ENCODE measurements around the gene GALNT18.

GALNT18 gene

DNA sequence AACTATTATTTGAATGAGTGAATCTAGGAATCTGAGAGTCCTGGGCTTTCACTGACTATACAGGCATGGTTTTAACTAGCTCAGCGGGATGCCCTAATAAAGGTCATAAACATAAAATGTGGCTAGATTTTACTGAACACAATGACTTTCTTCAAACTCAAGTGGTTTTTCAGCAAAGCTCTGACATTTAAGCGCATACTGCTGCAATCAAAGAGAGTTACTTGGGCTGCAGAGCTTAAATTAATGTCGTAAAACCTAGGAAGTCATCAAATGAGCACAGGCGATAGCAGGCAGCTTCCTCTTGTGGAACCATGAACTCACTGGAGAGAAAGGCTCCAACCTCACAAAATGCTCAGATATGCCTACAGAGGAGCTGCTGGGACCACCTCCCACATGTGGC, 275.5 kb downstream of the GALNT18 start:
- H3K27ac Mint-ChIP-seq: no peak overlapping the region
- no peaks in the 10 kb centered on the region for H3K4me1 Mint-ChIP-seq

DNA sequence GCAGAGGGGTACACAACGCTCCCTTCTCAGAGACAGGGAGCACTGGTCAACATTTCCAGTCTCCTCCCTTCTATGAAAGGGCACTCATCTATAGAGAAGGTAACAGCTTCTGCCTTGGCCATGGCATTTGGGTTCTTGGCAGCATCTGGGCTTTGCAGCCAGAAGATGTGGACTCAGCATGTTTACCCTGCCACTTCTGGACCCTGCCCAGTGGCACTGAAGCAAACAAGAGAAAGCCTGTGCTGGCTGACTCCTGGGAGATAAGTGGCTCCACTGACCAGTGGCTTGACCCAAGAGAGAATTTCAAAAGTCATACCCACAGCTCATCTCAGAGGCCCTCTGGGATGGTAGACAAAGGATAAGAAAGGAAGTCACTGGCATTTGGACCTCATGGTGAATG, 276.7 kb downstream of the GALNT18 start:
- Mint-ChIP-seq H3K36me3 (no peaks in the 10 kb centered on the region), H3K9me3 (no peaks in the 10 kb centered on the region), H3K27me3 (no peaks in the 10 kb centered on the region), H3K4me3 (no peak overlapping the region), H3K27ac (no peak overlapping the region), H3K4me1 (no peaks in the 10 kb centered on the region)

More for the DNA sequence above, 275.5 kb downstream of the GALNT18 start:
- Mint-ChIP-seq H3K36me3 (no peaks in the 10 kb centered on the region), H3K27me3 (no peaks in the 10 kb centered on the region), H3K4me3 (no peak overlapping the region), H3K9me3 (no peaks in the 10 kb centered on the region)

DNA sequence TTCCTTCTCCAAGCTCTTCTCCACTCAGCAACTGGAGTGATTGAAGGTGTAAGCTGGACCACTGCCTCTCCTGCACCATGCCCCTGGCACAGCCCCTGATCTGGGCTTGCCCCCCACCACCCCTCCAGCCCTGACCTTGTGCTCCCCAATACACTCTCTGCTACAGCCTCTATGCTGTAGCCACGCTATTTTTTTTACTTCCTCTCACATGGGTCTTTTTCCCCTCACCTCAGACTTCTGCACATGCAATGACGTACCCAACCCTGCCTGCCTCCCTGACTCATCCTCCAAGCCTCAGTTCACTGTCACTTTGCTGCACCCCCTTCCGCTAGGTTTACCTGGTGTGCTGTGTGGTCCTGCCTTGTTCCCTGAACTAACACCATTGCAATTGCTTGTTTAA, 277.8 kb downstream of the GALNT18 start:
- no peaks in the 10 kb centered on the region for H3K36me3 Mint-ChIP-seq
- no peaks in the 10 kb centered on the region for H3K9me3 Mint-ChIP-seq
- no peak overlapping the region for H3K4me3 Mint-ChIP-seq
- H3K27me3 Mint-ChIP-seq: peaks cover 2% of the 10 kb centered on the region
- H3K4me1 Mint-ChIP-seq: no peaks in the 10 kb centered on the region
- H3K27ac Mint-ChIP-seq: no peak overlapping the region

DNA sequence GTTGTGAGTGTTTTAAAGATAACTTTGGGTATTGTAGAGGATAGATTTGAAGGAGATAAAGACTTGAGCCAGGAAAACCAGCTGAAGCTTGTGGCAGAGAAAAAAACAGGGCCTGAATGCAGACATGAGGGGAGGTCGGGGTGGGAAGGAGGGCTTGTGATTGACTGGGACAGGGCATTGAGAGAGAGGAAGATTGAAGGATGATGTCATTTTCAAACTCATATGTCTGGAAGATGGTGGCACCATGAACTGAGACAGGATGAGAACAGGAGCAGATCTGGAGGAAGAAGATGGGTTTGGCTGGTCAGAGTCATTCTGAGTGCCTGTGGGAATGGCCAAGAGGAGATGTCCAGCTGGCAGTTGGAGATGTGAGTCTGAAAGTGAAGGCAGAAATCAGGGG, 283.5 kb downstream of the GALNT18 start:
- Mint-ChIP-seq H3K9me3 (no peaks in the 10 kb centered on the region), H3K27me3 (peaks cover 2% of the 10 kb centered on the region), H3K36me3 (no peaks in the 10 kb centered on the region), H3K4me1 (no peaks in the 10 kb centered on the region), H3K27ac (no peak overlapping the region), H3K4me3 (no peak overlapping the region)

DNA sequence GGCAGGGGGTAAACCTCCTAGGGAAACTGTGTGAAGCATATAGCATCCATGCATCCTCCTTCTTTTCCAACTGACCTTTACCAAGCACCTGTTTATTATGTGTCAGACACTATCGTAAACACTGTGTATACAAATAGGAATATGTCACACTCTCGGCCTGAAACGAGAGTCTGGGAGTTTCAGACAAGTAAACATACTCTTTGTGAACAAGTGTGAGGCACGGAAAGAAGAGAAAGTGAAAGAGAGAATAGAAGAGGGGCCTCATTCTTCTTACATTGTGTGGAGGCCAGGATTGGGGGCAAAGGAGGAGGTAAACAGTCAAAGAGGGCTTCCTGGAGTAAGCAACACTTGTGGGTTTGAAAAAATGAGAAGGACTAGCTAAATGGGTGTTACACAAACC, 285.1 kb downstream of the GALNT18 start:
- peaks cover 2% of the 10 kb centered on the region for H3K27me3 Mint-ChIP-seq
- no peaks in the 10 kb centered on the region for H3K4me1 Mint-ChIP-seq
- no peak overlapping the region for H3K27ac Mint-ChIP-seq
- H3K9me3 Mint-ChIP-seq: no peaks in the 10 kb centered on the region
- H3K36me3 Mint-ChIP-seq: no peaks in the 10 kb centered on the region
- H3K4me3 Mint-ChIP-seq: no peak overlapping the region

DNA sequence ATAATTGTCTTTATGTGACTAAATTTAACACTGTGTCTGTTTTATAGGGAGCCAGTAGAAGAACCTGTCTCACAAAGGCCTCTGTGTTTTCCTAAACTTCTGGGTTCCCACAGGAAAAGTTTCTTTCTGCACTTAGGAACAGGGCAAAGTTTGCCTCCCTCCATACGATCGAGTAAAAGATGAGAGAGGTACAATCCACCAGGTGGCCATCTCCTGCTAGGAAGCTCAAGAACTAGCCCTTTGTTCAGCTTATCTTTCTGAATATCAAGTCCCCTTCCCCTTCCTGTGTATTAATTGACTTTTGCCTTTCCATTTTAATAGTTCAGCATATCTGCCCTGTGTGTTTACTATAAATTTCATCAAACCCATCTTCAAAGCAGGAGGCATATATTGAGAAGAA, 286.8 kb downstream of the GALNT18 start:
- H3K4me1 Mint-ChIP-seq: no peaks in the 10 kb centered on the region

DNA sequence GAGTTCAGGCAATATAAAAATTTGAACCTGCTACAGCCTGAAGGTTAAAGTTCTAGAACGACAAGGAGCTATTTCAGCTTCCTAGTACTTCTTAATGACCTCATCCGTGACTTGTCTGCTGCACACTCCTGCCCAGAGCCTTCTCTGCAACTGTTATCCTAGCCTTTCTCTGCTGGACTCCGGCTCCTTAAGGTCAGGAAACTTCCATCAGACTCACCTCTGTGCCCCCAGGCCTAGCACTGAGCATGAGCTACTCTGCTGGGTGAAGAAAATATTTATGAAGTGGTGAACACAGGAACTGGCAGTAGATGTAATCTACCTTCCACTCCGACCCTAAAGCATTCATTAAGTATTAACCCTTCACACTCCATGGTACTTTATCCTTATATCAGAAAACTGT, 287.2 kb downstream of the GALNT18 start:
- Mint-ChIP-seq H3K27ac (no peak overlapping the region), H3K4me1 (no peaks in the 10 kb centered on the region), H3K9me3 (no peaks in the 10 kb centered on the region), H3K27me3 (peaks cover under 1% of the 10 kb centered on the region), H3K36me3 (no peaks in the 10 kb centered on the region), H3K4me3 (no peak overlapping the region)

More for the DNA sequence above, 286.8 kb downstream of the GALNT18 start:
- Mint-ChIP-seq H3K9me3 (no peaks in the 10 kb centered on the region), H3K4me3 (no peak overlapping the region), H3K27me3 (peaks cover 2% of the 10 kb centered on the region), H3K36me3 (no peaks in the 10 kb centered on the region), H3K27ac (no peak overlapping the region)

DNA sequence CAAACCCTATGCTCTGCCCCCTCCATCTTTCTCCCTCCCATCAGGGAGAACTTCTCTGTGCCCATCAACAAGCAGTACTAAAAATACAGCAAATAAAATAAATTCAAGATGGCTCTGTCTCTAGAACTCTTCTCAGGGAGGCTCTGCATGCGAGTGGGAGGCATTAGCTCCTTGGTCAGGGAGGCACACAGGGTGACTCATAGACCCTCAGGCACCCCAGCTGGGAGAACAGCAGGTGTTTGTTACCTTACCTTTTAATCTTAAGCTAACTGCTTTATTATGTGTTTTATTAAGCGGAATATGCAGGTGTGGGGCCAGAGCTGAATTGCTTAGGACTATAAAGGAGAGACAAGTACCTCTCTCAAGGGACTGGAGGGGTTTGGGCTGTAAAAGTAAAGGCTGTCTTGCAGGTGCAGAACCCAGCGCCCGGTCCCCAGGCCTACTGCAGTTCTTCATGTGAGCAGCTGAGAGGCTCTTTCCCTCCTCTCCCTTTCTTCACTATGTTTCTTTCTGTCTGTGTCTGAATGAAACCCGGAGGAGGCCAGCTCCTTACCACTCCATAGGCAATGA, 289.6 kb downstream of the GALNT18 start:
- Mint-ChIP-seq H3K4me1 (no peaks in the 10 kb centered on the region), H3K27me3 (no peaks in the 10 kb centered on the region), H3K27ac (no peak overlapping the region), H3K4me3 (no peak overlapping the region), H3K9me3 (no peaks in the 10 kb centered on the region), H3K36me3 (no peaks in the 10 kb centered on the region)

DNA sequence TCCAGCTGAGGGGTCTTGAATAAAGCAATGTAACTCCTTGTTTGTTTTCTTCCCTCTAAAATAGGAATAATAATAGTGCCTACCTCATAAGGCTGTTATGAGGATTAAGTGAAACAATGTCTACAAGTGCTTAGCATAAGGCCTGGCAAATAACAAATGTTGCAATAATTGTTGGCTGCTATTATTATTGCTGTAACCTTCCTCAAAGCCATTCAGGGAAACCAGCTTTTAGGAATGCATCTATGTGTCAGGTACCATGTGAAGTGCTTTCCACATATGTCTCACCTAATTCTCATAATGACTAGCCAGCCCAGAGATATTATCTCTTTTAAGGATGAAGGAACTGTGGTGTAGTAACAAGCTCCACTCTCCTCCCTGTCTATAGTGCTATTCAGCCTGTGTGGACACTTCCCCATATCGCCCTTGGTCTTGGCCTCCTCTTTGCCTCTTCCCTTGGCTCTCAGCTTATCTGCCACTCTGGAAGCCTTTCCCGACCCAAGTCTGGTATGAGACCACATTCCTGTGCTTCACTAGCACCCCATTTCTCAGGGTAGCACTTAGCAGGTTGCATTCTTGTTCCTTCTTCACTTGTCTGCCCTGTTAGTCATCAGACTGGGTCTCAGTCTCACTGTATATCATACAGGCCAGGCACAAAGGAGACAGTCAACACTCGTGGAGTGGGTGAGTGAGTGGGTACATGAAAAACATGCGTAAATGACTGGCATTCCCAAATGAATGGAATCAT, 292.6 kb downstream of the GALNT18 start:
- Mint-ChIP-seq H3K4me1 (no peaks in the 10 kb centered on the region), H3K27ac (no peak overlapping the region), H3K36me3 (no peaks in the 10 kb centered on the region), H3K9me3 (no peaks in the 10 kb centered on the region), H3K4me3 (no peak overlapping the region), H3K27me3 (peaks cover 3% of the 10 kb centered on the region)

DNA sequence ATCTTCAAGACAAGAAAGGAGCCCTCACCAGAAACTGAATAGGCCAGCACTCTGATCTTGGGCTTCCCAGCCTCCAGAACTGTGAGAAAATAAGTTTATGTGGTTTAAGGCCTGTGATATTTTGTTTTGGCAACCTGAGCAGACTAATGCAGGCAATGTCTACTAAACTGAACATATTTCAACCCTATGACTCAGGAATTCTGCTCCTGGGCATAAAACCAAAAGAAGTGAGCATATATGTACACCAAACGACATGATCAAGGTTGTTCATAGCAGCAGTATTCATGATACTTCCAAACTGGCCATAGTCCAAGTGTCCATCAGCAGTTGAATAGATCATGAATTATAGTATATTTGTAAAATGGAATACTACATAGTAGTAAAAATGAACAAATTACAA, 297.7 kb downstream of the GALNT18 start:
- H3K27ac Mint-ChIP-seq: no peak overlapping the region
- H3K36me3 Mint-ChIP-seq: no peaks in the 10 kb centered on the region
- no peak overlapping the region for H3K4me3 Mint-ChIP-seq
- H3K9me3 Mint-ChIP-seq: peaks cover 5% of the 10 kb centered on the region
- H3K4me1 Mint-ChIP-seq: no peaks in the 10 kb centered on the region
- peaks cover 3% of the 10 kb centered on the region for H3K27me3 Mint-ChIP-seq

DNA sequence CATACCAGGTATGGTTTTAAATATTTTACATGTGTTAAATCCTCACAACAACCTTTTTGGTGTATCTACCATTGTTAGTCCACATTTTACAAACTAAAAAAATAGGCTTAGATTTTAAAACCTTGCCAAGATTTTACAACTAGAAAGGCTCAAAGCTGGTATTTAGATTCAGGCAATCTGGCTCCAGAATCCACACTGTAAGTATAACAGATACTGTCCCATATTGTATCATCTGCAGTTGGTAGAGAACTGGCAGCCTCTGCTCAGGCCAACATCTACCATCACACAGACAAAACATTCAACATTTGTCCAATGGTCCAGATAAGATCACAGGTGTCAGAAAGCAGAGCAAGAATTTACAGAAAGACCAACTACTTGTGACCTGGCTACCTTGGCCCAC, 299.7 kb downstream of the GALNT18 start:
- Mint-ChIP-seq H3K36me3 (no peaks in the 10 kb centered on the region), H3K4me3 (no peak overlapping the region), H3K27me3 (peaks cover 2% of the 10 kb centered on the region), H3K9me3 (peaks cover 5% of the 10 kb centered on the region), H3K27ac (no peak overlapping the region), H3K4me1 (no peaks in the 10 kb centered on the region)

DNA sequence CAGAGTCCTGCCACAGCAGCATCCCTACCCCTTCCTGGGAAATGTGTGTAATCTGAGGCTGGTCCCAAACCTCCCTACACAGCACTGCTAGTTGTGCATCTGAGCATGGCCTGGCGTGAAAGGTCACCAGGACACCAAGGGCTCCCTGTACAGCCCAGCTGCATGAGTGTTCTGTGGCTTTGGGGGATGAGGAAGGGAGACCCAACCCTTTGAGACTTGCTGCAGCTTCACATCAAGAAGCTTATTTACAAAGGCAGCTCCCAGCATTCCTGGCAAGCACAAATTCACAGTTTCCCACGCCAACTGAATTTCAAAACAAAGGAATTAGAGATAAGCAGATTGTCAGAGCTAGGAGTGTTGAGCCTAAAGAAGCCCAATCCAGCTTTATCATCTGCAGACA, 301.0 kb downstream of the GALNT18 start:
- Mint-ChIP-seq H3K36me3 (no peaks in the 10 kb centered on the region), H3K27ac (no peak overlapping the region), H3K9me3 (peaks cover 5% of the 10 kb centered on the region), H3K27me3 (no peaks in the 10 kb centered on the region), H3K4me1 (no peaks in the 10 kb centered on the region), H3K4me3 (no peak overlapping the region)

DNA sequence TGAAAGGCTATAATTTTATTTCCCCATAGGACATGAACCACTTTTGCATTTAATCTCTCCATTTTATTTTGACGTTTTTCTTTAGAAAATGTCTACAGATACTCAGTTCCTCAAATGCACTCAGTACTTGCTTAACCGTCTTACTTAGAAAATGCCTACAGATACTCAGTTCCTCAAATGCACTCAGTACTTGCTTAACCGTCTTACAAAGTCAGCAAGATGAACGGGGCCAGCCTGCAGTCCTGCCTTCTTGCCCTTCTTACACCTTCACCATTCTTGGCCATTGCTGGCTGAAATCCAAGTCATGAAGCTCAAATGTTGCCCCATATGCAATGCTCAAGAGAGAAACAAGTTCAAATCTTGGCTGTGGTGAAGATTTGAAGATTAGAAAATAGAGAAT, 302.8 kb downstream of the GALNT18 start:
- Mint-ChIP-seq H3K36me3 (no peaks in the 10 kb centered on the region), H3K4me3 (no peak overlapping the region), H3K27ac (no peak overlapping the region), H3K9me3 (peaks cover 5% of the 10 kb centered on the region), H3K27me3 (no peaks in the 10 kb centered on the region), H3K4me1 (no peaks in the 10 kb centered on the region)

DNA sequence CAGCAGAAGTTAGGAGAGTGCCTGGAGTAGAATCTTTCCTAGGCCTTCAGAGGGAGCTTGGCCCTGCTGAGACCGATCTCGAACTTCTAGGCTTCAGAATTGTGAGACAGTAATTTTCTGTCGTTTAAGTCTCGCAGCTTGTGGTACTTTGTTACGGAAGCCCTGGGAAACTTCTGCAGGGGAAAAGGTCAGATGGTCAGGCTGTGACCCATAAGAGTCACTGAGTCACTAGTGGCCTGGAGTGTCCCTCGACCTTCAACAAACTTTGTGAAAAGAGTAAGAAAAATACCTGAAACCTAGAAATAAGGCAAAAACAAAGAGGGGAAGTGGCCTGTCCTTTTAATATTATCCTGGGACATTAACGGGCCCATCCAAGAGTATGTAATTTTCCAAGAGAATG, 303.3 kb downstream of the GALNT18 start:
- no peaks in the 10 kb centered on the region for H3K27me3 Mint-ChIP-seq
- H3K9me3 Mint-ChIP-seq: peaks cover 5% of the 10 kb centered on the region
- H3K36me3 Mint-ChIP-seq: no peaks in the 10 kb centered on the region
- no peaks in the 10 kb centered on the region for H3K4me1 Mint-ChIP-seq
- no peak overlapping the region for H3K4me3 Mint-ChIP-seq
- no peak overlapping the region for H3K27ac Mint-ChIP-seq

DNA sequence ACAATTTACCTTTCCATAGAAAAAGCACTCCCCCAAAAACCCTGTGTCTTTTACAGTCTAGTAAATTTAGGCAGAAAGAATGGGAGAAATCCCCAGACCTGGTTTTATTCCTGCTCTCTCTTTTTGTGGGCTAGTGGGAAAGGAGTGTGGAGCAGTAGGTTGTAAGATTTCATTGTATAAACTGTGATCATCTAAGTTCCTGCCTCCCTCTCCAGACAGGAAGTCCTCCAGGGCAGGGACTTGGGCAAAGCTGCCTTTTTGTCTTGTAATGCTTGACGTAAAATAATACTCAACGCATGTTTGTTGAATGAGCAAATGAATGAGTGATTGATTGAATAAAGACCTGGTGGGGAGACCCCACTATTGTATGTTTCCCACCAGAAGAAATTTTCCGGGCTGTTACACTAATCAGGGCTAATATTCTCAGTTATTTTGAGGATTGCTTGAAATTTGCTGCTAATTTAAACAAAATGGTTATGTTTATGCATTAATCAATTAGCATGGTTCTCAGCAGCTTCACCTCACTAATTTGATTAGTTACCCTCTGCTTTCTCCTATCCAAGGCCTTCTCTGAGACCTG, 305.1 kb downstream of the GALNT18 start:
- Mint-ChIP-seq H3K36me3 (no peaks in the 10 kb centered on the region), H3K4me3 (no peak overlapping the region), H3K27me3 (no peaks in the 10 kb centered on the region), H3K4me1 (no peaks in the 10 kb centered on the region), H3K27ac (no peak overlapping the region), H3K9me3 (no peaks in the 10 kb centered on the region)

DNA sequence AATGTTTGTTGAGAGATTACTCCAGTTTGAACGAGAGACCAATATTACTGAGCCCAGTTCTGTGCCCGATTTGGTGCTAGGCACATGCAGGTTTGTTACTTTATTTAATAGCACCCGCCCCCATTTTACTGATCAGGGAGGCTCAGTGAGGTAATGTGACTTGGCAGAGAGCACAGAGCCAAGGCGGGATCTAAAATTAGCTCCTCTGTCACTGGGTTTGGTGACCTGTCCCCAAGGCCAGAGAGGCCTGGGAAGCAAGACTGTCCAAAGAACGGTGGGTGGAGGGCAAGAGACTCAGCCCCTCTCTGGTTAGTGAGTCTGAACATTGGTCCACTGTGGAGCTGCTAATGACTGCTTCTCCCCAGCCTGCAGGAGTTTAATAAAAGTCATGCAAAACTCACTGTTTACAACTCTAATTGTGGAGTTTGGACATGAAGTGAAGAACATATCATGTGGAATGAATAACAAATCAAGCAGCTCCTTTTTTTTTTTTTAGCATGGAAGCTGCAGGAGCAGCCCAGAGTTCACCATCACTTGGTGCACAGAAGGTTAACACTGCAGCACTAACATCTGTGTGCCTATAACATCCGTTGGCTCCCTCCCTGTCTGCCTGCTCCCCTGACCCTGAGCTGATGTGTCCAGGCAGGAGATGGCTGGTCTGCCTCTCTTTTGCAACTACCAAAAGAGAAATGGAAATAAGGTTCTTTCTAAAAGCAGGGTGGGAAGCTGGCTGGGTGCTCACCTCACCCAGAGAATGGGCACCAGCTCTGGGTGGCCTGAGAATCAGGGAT, 307.7 kb downstream of the GALNT18 start:
- H3K4me1 Mint-ChIP-seq: peaks cover 6% of the 10 kb centered on the region
- no peak overlapping the region for H3K27ac Mint-ChIP-seq
- no peaks in the 10 kb centered on the region for H3K9me3 Mint-ChIP-seq
- H3K36me3 Mint-ChIP-seq: no peaks in the 10 kb centered on the region
- H3K4me3 Mint-ChIP-seq: no peak overlapping the region
- H3K27me3 Mint-ChIP-seq: no peaks in the 10 kb centered on the region

Data from activated naive CD4-positive, alpha-beta T cell treated with anti-CD3 and anti-CD28 coated beads, Interleukin-2, amount 50 U/mL, for 24 hours (primary cell).